GM19463 (cell line): ENCODE measurements around the gene VDR.
"Not testable (repeated sequence)": the region's sequence is repeated elsewhere in the genome, so short reads cannot be mapped to it uniquely, and the experiment has no call there.

Experiments used
- ATAC-seq: cut with Tn5 transposase; IDR thresholded peaks from one replicate; pipeline ENCODE4 v1.9.1; 2021; ENCODE audit warnings: mild to moderate bottlenecking, moderate library complexity; ENCODE audit not compliant: unreplicated experiment

Gene VDR

GRCh38 chr12:47850153-47851084, 54.4 kb downstream of the VDR start:
- ATAC-seq = no peak

- no peak for ATAC-seq
Observed at GRCh38 chr12:47849261-47849660, 55.5 kb downstream of the VDR start.

GRCh38 chr12:47848853-47849252, 55.9 kb downstream of the VDR start:
- no peak for ATAC-seq

DNA sequence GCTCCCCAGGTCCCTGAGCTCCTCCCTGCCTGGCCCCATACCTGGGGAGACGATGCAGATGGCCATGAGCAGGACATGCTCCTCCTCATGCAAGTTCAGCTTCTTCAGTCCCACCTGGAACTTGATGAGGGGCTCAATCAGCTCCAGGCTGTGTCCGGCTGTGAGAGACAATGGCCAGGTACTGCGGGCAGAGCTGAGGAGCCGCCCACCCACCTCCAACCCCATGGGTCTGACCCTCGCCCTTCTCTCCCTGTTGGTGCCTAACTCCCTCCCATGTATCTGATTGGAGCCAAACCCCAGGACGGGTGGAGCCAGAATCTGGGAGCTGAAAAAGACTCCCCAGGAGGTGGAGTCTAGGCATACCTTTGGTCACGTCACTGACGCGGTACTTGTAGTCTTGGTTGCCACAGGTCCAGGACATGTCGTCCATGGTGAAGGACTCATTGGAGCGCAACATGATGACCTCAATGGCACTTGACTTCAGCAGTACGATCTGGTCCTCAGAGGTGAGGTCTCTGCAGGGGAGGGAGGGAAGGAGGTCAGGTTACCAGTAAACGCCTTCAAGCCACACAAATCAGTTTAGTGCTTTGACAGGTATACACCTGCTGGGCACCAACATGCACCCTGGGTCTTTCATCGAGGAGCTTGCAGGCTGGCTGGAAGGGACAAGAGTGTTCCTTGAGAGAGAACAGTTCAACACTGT, 58.3 kb downstream of the VDR start:
- no peak for ATAC-seq

- ATAC-seq = no peak
Observed at GRCh38 chr12:47845081-47845480, 59.7 kb downstream of the VDR start.

- no peak for ATAC-seq
Observed at GRCh38 chr12:47844264-47845019, 60.4 kb downstream of the VDR start.

GRCh38 chr12:47843226-47843980, 61.4 kb downstream of the VDR start:
- ATAC-seq = no peak

- ATAC-seq = not testable (repeated sequence)
Observed at GRCh38 chr12:47842543-47842942, 62.3 kb downstream of the VDR start.

- ATAC-seq = no peak
Observed at GRCh38 chr12:47841910-47842309, 62.9 kb downstream of the VDR start.

GRCh38 chr12:47841501-47841900, 63.3 kb downstream of the VDR start:
- ATAC-seq = no peak

- ATAC-seq = no peak
Observed at GRCh38 chr12:47840571-47840970, 64.2 kb downstream of the VDR start.

GRCh38 chr12:47839214-47839876, 65.4 kb downstream of the VDR start:
- no peak for ATAC-seq

- ATAC-seq = no peak
Observed at GRCh38 chr12:47838286-47838931, 66.4 kb downstream of the VDR start.

GRCh38 chr12:47837190-47838171, 67.3 kb downstream of the VDR start:
- ATAC-seq = no peak

- no peak for ATAC-seq
Observed at GRCh38 chr12:47835831-47836155, 69.0 kb downstream of the VDR start.

DNA sequence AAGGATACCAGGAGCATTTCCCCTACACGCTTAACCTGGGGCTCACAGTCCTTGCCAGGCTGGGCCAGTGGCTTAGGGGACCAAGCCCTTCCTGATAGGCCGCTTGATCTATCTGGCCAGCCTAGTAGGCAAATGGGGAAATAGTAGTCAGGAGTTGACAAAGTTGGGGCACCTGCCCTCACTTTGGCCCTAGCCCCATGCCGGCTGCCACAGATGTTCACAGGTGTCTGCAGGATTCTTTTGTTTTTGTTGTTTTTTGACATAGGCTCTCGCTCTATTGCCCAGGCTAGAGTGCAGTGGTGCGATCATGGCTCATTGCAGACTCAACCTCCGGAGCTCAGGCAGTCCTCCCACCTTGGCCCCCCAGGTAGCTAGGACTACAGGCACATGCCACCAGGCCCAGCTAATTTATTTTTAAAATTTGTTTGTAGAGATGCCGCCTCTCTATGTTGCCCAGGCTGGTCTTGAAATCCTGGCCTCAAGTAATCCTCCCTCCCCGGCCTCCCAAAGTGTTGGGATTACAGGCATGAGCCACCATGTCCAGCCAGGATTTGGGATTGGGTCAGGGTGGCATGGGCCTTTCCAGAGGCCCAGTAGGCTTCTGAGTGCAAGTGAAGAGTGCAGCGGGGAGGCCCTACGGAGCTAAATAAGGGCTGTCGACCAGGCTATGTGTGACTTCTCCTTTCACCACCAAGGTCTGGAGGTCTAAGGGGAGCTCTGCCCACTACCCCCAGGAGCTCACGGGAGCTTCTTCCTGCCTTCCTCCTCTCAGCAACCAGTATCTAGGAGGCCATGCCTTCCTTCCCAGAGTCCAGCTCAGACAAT, 69.6 kb downstream of the VDR start:
- no peak for ATAC-seq

GRCh38 chr12:47834199-47834903, 70.4 kb downstream of the VDR start:
- ATAC-seq = no peak
